ENCODE data around the gene C13orf46.
A peak's percentile ranks its signal among the peaks of the same experiment; 100 is the strongest.
"Not testable (repeated sequence)": the region's sequence is repeated elsewhere in the genome, so short reads cannot be mapped to it uniquely, and the experiment has no call there.

C13orf46 gene

DNA sequence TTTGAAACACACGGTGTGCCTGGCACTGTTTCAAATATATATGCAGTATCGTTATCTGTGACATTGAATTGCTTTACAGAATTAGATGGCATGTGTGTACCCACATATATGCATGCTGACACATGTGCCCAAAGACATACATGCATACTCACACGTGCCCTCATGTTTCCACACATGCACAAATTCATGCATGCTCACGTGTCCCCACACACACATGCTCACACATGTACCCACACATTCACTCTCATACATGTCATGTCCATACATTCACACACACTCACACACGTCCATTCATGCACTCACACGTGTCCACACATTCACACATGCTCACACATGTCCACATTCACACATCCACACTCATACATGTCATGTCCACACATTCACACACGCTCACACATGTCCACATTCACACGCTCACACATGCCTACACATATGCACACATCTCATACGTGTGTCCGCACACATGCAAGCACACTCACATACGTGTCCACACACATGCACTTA, 17.9 kb upstream of the C13orf46 start:
- DNase-seq: no peak

DNA sequence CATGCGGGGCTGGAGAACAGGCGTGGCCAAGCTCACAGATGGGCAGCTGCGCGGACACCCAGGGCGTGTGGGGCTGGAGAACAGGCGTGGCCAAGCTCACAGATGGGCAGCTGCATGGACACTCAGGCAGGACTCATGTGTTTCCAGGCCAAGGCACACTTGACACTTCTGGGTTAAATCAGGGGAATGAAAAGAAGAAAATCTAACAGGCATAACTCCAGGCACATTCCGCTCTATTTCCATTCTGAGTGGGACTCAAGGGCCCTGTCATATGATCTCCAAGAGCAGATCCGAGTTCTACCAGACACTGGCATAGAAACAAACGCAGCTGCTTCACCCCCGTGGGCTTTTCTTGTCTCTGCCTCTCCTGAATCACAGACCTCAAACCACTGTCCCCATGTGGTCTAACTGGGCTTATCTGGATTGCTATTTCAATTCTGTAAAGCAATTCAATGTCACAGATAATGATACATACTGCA, 17.4 kb upstream of the C13orf46 start:
- DNase-seq: no peak

DNA sequence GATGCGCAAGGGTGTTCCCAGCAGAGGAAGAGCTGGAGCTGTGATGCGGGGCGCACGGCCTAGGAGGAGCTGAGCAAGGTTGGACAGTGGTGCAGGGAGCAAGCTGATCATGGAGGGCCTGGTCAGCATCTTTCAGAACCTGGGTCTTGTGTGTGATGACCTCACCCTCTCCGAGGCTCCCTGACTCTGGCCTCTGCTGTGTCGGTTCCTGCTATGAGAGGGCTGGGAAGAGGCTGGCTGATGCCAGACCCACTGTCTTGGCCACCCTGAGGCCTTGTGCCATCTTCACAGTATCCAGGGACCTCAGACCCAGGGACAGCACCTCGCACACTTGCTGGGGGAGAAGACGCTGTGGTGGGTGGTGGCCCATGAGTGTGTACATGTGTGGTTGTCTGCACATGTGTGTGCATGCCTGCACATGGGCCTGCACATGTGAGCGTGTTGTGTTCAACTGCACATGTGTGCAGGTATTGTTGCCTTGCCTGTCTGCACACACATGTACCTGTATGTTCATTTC, 16.5 kb upstream of the C13orf46 start:
- DNase-seq: no peak

DNA sequence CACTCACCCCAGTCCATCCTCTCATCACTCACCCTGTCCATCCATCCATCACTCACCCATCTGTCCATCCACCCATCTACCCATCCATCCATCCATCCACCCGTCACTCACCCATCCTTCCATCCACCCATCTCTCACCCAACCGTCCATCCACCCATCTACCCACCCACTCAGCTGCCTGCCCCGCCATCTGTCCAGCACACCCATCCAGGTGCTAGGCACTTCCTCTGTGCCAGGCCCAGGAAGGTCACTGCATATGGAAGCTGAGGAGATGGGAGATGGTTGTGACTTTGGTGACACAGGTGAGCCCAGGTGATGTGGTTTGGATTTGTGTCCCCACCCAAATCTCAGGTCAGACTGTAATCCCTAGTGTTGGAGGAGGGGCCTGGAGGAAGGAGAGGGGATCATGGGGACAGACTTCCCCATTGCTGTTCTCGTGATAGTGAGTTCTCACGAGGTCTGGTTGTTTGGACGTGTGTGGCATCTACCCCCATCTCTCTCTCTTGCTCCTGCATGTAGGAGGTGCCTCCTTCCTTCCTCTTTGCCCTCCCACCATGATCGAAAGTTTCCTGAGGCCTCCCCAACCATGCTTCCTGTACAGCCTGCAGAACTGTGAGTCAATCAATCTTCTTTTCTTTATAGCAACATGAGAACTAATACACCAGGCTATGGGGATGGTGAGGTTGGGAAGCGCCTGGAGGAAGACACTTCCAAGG, 15.9 kb upstream of the C13orf46 start:
- no peak for DNase-seq

DNA sequence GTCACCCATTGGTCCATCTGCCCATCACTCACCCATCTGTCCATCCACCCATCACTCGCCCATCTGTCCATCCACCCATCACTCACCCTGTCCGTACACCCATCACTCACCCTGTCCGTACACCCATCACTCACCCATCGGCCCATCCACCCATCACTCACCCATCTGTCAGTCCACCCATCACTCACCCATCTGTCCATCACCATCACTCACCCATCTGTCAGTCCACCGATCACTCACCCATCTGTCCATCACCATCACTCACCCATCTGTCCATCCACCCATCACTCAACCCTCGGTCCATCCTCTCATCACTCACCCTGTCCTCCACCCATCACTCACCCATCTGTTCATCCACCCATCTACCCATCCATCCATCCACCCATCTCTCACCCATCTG, 15.0 kb upstream of the C13orf46 start:
- DNase-seq: not testable (repeated sequence)

DNA sequence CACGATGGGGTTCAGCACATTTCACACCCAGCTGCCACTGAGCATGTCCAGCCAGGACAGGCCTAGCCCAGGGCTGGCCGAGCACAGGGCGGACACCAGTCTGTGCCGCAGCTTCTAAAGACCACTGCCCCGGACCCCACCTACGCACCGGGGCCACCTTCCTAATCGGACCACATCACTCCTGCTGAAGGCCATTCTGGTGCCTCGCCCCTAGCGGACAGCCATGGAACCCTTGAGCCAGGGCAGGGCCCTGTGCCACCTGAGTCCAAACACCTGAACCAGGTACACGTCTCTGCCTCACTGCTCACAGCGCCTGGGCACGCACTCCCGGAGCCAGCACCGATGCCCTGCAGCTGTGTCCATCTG, 8.4 kb upstream of the C13orf46 start:
- no peak for DNase-seq

DNA sequence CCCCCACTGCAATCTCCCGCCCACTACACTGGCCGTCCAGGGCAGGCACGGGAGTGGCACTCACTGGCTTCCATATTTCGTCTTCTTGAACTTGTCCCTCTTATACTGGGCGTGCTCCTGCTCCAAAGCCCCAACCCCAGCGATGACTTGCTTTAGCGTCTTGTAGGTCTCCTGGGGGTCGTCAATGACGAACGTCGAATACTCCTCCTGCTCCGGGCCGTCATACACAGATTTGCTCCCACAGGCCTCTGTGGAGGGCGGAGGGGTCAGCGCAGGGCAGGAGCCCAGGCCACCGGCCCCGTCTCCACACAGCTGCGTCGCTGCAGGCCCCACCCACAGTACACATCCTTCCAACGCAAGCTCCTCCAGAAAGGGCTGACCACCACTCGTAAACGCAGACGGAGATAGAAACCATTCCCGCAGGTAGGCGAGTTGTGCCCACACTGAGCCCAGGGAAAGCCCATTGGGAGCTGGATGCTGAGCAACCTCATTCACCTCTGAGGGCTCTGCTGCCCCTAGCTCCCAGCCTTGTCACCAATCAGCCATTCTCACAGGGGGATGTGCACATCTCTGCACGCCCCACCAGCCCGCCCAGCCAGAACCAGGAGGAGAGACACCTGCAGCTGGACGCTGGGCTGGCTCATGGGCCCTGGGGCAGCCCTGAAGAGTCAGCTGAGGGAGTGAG, 7.9 kb upstream of the C13orf46 start:
- no peak for DNase-seq

DNA sequence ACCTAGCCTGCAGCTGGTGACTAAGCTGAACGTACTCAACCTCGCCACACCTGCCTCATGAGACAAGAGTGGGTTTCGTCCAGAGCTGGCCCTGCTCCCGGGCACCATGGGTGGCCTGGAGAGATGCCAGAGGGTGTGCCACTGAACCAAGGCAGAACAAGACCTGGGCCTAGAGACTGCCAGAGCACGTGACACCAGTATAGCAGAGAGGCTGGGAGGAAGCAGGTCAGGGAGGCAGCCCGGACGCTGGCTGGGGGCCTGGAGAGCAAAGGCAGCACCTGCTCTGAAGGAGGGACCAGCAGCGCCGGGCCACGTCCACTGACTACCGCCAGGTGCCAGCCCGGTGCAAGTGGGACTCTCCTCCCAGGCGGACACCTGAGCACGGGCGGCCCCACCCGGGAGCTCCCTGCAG, 7.3 kb upstream of the C13orf46 start:
- peak; percentile 19 for DNase-seq

DNA sequence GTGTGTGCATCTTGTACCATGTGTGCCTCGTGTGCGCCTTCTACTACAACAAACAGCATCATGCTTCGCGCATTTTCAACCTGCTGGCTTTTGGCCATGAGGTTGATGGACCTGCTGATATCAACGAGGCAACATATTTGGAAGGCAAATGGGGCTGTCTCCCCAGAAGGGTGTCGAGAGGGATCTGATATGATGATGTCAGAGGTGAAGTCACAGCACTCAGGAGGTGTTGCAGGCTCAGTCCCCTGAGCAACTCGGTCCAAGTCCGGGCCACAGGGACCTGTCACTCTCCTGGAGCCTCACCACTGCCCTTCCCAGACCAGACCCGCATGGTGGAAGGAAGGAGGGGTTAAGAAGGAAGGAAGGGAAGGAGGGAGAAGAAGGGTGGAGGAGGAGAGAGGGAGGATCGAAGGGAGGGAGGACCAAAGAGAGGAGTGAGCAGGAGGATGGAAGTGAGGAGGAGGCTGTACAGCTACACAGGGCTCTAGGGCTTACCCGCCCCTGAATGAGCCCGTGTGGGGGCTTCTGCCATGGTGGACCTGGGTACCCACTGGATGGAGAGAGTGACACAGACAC, 6.7 kb upstream of the C13orf46 start:
- DNase-seq: no peak

DNA sequence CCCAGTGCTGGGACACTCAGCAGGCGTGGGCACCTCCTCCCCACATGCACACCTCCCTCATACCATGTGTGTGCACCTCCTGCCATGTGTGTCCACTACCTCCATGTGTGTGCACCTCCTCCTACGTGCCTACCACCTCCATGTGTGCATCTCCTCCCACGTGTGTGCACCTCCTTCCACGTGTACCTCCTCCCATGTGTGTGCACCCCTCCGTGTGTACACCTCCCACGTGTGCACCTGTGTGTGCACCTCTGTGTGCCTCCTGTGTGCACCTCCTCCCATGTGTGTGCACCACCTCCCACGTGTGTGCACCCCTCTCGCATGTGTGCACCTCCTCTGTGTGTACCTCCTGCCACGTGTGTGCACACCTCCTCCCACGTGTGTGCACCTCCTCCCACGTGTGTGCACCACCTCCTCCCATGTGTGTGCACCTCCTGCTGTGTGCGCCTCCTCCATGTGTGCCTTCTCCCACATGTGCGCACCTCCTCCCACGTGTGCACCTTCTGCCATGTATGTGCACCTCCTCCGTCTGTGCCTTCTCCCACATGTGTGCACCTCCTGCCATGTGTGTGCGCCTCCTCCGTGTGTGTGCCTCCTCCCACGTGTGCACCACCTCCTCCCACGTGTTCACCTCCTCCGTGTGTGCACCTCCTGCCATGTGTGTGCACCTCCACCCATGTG, 6.1 kb upstream of the C13orf46 start:
- no peak for DNase-seq

DNA sequence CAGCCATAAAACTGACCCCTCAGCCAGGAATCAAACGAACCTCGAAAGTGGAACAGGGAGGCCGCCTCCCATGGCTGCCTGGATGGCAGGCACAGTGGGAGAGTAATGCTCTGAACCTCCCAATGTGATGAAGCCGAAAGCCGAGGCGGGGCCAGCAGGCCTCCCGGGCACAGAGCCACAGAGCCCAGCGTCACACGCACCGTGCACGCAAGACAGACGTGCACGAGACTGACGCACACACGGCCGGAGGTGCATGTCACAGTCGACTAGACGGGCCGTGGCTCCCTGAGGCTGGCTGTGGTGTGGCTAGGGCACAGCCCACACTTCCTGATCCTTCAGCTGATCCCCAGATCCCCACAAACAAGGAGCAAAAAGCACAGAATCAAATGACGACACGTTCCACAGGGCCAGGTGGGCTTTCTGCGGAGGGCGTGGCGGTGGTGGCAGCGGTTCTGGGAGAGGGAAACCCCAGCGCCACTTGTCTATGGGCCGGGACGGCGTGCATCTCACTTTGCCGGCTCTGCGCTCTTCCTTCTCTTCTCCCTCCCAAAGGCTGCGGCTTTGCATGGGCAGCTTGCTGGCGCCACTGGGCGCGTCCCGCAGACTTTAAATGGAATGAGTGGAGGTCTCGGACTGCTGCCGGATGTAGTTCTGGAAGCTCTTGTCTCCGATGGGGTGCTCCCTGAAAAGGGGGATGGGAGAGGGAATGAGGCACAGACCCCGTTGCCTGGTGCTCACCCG, 5.0 kb upstream of the C13orf46 start:
- no peak for DNase-seq

DNA sequence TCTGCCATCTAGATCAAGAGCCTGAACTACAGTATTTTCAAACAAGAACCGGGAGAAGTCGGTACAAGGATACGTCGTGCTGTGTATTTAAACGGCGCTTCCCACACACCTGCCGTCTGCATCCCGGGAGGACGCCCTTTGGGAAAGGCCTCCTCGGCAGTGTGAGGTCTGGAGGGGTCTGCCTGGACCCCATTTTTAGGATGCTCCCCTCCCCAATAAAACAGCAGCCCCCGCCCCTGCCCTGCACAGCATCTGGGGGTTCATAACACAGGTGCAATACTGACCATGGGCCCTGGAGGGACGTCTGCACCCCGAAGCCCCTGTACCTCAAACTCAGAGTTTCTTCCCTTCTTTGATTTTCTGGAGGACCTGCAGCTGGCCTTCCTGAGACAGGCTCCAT, 4.1 kb upstream of the C13orf46 start:
- DNase-seq: no peak

DNA sequence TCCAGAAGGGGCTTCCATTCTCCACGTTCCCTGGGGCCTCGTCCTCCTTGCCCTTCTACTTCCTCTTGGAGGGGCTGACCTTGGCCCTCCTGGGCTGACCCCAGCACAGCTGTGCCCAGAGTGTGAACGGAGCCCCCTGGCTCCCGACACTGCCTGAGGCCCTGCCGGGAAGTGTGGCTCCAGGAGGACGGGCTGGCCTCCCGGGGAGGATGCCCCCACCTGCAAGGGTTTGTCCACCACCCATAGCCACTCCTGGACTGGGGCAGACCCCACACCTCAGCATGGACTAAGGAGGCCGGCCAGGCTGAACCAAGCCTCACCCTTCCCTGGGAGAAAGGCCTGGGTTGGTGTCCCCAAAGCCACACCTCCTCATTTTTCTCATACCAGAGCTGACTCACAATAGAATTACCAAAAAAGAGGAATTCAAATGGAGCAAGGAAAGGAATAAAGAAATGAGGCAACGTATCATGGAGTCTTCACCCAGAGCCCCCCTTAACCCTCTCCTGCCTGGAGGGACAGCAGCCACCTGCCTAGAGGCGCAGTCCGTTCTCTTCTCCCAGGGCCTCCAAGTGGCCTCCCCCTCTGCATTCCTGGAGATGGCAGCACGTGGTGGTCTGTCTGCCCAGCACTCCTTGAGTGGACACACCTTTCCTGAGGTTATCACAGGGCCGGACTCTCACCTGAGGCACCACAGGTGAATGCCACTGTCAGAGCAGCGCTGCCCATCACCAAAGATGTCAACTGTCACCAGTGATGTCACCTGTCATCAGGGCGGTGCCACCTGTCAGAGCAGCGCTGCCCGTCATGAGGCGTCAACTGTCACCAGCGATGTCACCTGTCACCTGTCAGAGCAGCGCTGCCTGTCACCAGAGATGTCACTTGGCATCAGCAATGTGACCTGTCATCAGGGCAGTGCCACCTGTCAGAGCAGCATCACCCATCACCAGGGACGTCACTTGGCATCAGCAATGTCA, 3.1 kb upstream of the C13orf46 start:
- no peak for DNase-seq

DNA sequence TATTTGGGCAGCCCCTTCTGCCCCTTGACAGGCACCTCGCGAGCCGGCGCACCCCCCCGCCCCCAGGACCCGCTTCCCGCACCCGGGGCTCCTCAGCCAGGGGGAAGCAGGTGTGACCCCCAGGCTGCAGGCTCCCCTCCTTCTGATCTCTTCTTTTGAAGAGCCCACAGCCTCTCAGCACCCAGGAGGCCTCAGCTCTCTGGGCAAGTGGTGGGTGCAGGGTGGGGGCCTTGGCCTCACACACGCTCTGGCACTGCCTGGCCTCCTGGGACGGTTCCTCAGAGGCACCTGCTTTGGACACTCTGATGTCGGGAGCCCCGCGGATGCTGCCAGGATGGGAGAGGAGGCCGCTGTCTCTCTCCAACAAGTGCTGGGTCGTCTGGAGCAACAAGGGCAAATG, 1.5 kb upstream of the C13orf46 start:
- DNase-seq: no peak

DNA sequence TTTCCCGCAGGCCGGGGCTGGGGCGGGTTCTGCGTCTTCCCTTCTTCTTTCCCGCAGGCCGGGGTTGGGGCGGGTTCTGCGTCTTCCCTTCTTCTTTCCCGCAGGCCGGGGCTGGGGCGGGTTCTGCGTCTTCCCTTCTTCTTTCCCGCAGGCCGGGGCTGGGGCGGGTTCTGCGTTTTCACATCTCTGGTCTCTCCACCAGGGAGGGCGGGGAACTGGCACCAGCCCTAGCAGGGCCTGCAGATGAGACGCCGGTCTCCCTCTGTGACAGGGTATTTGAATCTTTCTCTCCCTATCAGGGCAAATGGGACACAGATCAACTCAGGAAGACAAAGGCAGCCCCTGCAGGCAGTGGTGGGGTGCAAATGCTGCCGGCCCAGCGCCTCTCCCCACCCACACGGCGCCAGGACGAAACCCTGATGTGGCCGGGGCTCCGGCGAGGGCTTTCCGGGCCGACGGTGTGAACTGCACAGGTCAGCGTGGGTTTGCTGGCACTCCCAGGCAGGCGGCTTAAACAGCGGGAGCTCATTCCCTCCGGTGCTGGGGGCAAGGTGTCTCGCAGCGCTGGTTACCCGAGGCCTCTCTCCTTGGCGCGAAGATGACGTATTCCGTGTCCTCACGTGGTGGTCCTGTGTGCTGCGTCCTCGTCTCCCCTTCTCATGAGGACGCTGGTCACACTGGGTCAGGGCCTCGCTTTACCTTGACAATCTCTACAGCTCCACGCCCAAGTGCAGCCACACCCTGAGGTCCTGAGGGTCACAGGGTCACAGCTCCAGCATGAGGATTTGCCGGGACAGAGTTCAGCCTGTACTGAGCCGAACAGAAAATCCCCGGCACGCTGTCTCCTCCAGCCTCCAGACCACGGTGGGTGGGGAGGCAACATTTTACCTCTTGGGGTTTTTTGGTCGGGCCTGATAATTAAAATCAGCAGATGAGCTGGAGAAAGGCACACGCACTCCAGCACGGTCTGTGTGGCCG, 717 bp upstream of the C13orf46 start:
- no peak for DNase-seq

DNA sequence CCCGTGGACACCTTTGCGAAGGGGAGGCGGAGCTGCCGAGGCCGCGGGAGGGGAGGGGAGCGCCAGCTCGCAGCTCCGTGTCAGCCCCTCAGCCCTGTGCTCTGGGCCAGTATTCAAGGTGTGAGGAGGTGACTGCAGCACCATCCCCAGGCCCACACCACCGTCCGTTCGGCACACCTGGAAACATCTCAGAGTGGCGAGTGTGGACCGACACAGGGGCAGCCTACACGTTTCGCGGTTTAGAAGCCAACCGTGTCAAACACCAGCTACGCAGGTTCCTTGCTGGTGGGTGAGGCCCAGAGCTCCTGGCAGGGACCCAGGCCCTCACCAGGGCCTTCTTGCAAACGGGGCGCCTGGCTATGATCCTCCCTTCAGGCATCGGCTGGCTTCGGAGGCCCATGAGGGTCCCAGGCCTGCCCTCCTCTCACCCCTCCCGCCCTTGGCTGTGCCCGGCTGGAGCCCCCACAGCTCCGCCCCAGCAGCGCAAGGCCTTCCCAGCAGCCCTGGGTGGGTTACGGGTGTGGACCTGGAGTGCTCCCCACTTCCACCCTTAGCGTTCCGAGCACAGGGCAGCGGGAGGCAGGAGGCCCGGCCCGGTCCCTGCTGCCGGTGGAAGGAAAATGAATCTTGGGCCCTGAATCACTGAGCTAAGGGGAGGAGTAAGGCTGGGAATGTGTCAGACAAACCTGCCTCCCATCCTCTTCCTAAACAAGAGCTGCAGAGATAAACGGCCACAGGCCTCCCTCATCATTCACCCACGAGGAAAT, 1.2 kb downstream of the C13orf46 start:
- DNase-seq: no peak

DNA sequence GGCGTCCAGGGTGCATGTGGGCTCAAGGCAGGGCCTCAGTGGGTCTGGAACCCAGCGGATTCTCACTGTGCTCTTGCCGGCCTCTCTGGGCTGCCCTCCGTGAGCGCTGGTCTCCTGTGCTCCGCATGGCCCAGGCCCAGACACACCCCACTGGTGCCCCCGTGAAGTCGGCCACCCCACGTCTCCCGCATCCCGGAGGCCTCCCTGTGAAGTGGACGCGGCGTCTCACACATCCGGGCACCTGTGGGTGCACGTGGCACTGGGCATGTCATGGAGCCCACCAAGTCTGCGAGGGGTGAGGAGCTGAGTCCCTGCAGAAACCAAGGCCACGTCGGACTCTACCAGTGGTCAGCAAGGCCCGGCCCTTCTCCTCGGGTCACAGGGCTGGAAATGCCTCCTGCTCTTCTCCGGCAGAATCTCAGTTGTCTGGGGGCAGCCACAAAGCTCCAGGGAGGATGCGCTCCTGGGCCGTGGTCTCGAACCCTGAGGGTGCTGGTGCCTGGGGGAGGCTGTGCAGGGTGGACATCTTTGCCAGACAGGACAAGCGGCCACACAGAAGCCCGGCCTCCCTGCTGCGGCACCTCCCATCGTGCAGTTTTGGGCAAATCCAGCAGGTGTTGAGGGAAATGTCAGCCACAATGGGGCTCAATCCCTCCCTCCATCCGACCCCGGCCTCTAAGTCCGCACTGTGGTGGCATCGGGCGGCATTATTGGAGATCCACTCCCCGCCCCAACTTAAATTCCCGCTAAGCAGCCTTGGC, 2.2 kb downstream of the C13orf46 start:
- no peak for DNase-seq

DNA sequence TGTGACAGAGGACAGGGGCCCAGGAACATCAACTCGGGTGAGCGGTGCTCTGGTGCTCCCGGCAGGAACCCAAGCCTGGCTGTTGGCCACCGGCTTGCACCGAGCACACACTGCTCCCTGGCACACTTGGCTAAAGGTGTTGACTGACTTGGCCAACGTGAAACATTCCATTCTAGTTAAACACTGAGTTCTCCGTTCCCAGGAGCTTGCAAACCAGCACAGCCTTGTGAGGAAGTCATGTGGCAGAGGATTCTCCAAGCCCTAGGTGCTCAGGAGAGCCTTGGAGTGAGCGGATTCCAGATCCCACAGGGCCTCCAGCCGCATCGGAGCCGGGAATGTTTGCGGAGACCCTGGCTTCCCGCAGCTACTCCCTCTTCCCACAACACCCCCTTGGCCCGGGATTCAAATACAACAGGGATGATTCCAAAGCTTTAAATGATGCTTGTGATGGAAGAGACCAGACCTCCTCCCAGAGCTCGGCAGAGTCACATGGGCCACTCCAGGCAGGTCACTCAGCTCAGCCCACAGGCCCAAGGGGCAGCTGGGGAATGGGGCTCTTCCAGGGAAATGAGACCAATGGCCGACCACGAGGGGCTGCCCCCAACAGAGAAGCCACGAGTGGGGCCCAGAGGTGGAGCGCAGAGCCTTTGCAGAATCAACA, 2.9 kb downstream of the C13orf46 start:
- DNase-seq: no peak
